Esophagus squamous epithelium (tissue), 5 donors: Measurements from ENCODE around the gene OR51G1. TPM values are rescaled to one million over a fixed set of nuclear protein-coding genes. Genes with fewer than 3 reads are reported as not detected.
"Not testable (repeated sequence)": the region's sequence is repeated elsewhere in the genome, so short reads cannot be mapped to it uniquely, and the experiment has no call there.

Source experiments
- DNase-seq: peaks from one replicate; lab custom pipeline; 2025; lab: John Stamatoyannopoulos, UW
- H3K27ac ChIP-seq, 4 donors: fragments of 200-600 bp; sonication (generic); one replicate each; pipeline ENCODE4 v1.5.1; 2016 to 2019; ENCODE audit warnings: mild to moderate bottlenecking in 1 of 4
- H3K27me3 ChIP-seq, 4 donors: fragments of 200-600 bp; sonication (generic); 1 replicate in 3 of 4; 2 replicates in 1 of 4; pipeline versions ENCODE4 v1.5.1 to v1.6.0; 2017 to 2021; ENCODE audit warnings: antibody characterized with exemption in 1 of 4
- H3K36me3 ChIP-seq, 3 donors: fragments of 200-600 bp; sonication (generic); one replicate each; pipeline ENCODE4 v1.5.1; 2016 to 2019
- H3K4me1 ChIP-seq, 3 donors: fragments of 200-600 bp; sonication (generic); one replicate each; pipeline ENCODE4 v1.5.1; 2017 to 2019
- H3K4me3 ChIP-seq, 4 donors: fragments of 200-600 bp; sonication (generic); 1 replicate in 3 of 4; 2 replicates in 1 of 4; pipeline ENCODE4 v1.5.1; 2016 to 2019; ENCODE audit warnings: mild to moderate bottlenecking in 2 of 4, moderate library complexity in 1 of 4
- H3K9me3 ChIP-seq, 3 donors: fragments of 200-600 bp; sonication (generic); one replicate each; pipeline ENCODE4 v1.5.1; 2016 to 2019
- CTCF ChIP-seq, 6 experiments: fragments of 450-650 bp in 4 of 6; fragments of 200-600 bp in 2 of 6; sonication (generic) in 2 of 6; IDR thresholded peaks; one replicate each; pipeline ENCODE4 v1.5.1; 2016 to 2019; ENCODE audit warnings: antibody characterized with exemption in 6 of 6, mild to moderate bottlenecking in 4 of 6, moderate library complexity in 4 of 6
- POLR2A ChIP-seq, 4 donors: fragments of 450-650 bp; IDR thresholded peaks; one replicate each; pipeline ENCODE4 v1.6.1; 2017; ENCODE audit warnings: antibody characterized with exemption in 4 of 4, mild to moderate bottlenecking in 4 of 4, moderate library complexity in 3 of 4
- WGBS, 2 donors: methylation state at CpG; one replicate each; pipeline ENCODE4 v1.1.5; 2018; 5-methylcytosine and 5-hydroxymethylcytosine counted together
- intact Hi-C: fragments of 100-400 bp; cut with DNase I; formaldehyde crosslinking; loops from one replicate; pipeline ENCODE4 v1.15.0; 2022
- total RNA-seq, 4 donors: library from RNA; depleted of rRNA; stranded (reverse); fragments of >200 nt; gene quantifications; one replicate each; pipeline ENCODE4 v1.1.0, GENCODE V29; 2016
- donor health status: DM: yes; HTN: yes; CAD: no.

OR51G1 gene
- not detected for total RNA-seq

- TF ChIP-seq CTCF (IDR thresholded peaks at IDR 0.05) (no peak), POLR2A (IDR thresholded peaks at IDR 0.05) (no peak)
- intact Hi-C loops: no loop called here
Measured at GRCh38 chr11:4924239-4924638, at the start of gene OR51G1. TSS of gene OR51G1 (minus strand) at chr11:4924339. CDS start at chr11:4924339, 0 bp downstream.

GRCh38 chr11:4962816-4963215 lies 38.7 kb upstream of the OR51G1 start:
- Histone ChIP-seq H3K9me3 (no peaks in the 10 kb centered on the region), H3K27ac (no peak overlapping the region), H3K4me3 (no peak overlapping the region), H3K27me3 (no peaks in the 10 kb centered on the region), H3K4me1 (no peaks in the 10 kb centered on the region), H3K36me3 (no peaks in the 10 kb centered on the region)
- 62 to 75% methylated on average over 1 of the region's 1 CpG for WGBS, 2 donors
- no peak for DNase-seq
- TF ChIP-seq POLR2A (IDR thresholded peaks at IDR 0.05) (no peak), CTCF (IDR thresholded peaks at IDR 0.05) (no peak)
- intact Hi-C loops: no loop called here

More at GRCh38 chr11:4924239-4924638, at the start of gene OR51G1:
- no peak for DNase-seq
- H3K4me3 ChIP-seq: no peak within 1 kb of the TSS
- H3K27me3 ChIP-seq: no peaks in the 10 kb centered on the region
- no peaks in the 10 kb centered on the region for H3K4me1 ChIP-seq
- H3K9me3 ChIP-seq: no peaks in the 10 kb centered on the region
- no peaks in the 10 kb centered on the region for H3K36me3 ChIP-seq
- WGBS, 2 donors: 78 to 80% methylated on average over 1 of the region's 1 CpG
- no peak within 1 kb of the TSS for H3K27ac ChIP-seq

GRCh38 chr11:4960877-4961276 lies 36.7 kb upstream of the OR51G1 start:
- Histone ChIP-seq H3K27me3 (no peaks in the 10 kb centered on the region), H3K27ac (no peak overlapping the region), H3K4me1 (no peaks in the 10 kb centered on the region), H3K9me3 (no peaks in the 10 kb centered on the region), H3K4me3 (no peak overlapping the region), H3K36me3 (no peaks in the 10 kb centered on the region)
- TF ChIP-seq POLR2A (IDR thresholded peaks at IDR 0.05) (no peak), CTCF (IDR thresholded peaks at IDR 0.05) (no peak)
- no peak for DNase-seq
- 70 to 79% methylated on average over 3 of the region's 3 CpGs for WGBS, 2 donors
- intact Hi-C loops: no loop called here

GRCh38 chr11:4957396-4957795 lies 33.3 kb upstream of the OR51G1 start:
- Histone ChIP-seq H3K4me1 (no peaks in the 10 kb centered on the region), H3K27me3 (no peaks in the 10 kb centered on the region), H3K9me3 (no peaks in the 10 kb centered on the region), H3K27ac (no peak overlapping the region), H3K36me3 (no peaks in the 10 kb centered on the region), H3K4me3 (no peak overlapping the region)
- 75 to 77% methylated on average over 4 of the region's 4 CpGs for WGBS, 2 donors
- no peak for TF ChIP-seq CTCF (IDR thresholded peaks at IDR 0.05)
- TF ChIP-seq POLR2A (IDR thresholded peaks at IDR 0.05): no peak
- DNase-seq: no peak
- intact Hi-C loops: no loop called here

GRCh38 chr11:4955613-4956012 lies 31.5 kb upstream of the OR51G1 start, which contains the start of gene OR51A2:
TSS of gene OR51A2 (minus strand) at chr11:4955713. CDS start at chr11:4955713, 0 bp downstream.
- H3K4me3 ChIP-seq, intact Hi-C loops, H3K27ac ChIP-seq, DNase-seq, H3K27me3 ChIP-seq, H3K4me1 ChIP-seq, H3K9me3 ChIP-seq, H3K36me3 ChIP-seq: not testable (repeated sequence)
- WGBS, 2 donors: 51 to 60% methylated on average over 2 of the region's 2 CpGs

- Histone ChIP-seq H3K9me3 (no peaks in the 10 kb centered on the region), H3K36me3 (no peaks in the 10 kb centered on the region), H3K27me3 (no peaks in the 10 kb centered on the region), H3K4me3 (no peak within 1 kb of the TSS), H3K4me1 (no peaks in the 10 kb centered on the region), H3K27ac (no peak within 1 kb of the TSS)
- TF ChIP-seq CTCF (IDR thresholded peaks at IDR 0.05): no peak
- no peak for TF ChIP-seq POLR2A (IDR thresholded peaks at IDR 0.05)
- no peak for DNase-seq
- intact Hi-C loops: no loop called here
Measured at GRCh38 chr11:4947505-4947904, 23.4 kb upstream of the OR51G1 start, which contains the start of gene OR51A4. TSS of gene OR51A4 (minus strand) at chr11:4947605. CDS start at chr11:4947100, 505 bp downstream.
